GM12873 (cell line): ENCODE results near the gene NABP1.

ENCODE experiments used
- TF ChIP-seq, protein P1 (sequence below): IDR thresholded peaks from 2 replicates; pipeline ENCODE4 v1.5.1; 2012; ENCODE audit warnings: low read depth, mild to moderate bottlenecking, moderate library complexity, low read length, control low read depth; ENCODE audit not compliant: insufficient read depth; ENCODE audit errors: missing control alignments

NABP1 gene

DNA sequence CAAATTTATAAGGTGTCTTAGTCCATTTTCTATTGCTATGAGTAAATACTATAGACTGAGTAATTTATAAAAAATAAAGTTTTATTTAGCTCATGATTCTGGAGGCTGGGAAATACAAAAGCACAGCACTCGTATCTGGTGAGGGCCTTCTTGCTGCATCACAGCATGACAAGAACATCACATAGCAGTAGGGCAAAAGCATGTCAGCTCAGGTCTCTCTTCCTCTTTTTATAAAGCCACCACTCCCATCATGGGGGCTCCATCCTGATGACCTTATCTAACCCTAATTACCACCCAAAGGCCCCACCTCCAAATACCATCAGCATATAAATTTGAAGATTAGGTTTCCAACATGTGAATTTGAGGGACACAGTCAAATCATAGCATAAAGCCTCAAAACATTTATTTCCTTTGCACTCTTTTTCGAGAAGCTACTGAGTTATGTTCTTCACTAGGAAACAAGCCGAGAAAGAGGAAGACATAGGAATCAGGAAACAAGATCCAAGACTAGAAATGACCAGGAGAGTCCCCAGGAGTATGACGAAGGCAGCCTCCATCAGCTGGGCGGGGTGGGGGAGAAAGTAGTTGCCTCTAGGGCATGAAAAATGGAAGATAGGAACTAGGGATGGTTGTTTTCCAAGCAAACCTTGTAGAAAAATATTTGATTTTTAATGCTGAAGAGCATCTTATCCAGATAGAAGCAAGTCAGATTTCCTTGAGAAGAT lies 24.1 kb upstream of the NABP1 start:
- TF ChIP-seq, protein P1, sequence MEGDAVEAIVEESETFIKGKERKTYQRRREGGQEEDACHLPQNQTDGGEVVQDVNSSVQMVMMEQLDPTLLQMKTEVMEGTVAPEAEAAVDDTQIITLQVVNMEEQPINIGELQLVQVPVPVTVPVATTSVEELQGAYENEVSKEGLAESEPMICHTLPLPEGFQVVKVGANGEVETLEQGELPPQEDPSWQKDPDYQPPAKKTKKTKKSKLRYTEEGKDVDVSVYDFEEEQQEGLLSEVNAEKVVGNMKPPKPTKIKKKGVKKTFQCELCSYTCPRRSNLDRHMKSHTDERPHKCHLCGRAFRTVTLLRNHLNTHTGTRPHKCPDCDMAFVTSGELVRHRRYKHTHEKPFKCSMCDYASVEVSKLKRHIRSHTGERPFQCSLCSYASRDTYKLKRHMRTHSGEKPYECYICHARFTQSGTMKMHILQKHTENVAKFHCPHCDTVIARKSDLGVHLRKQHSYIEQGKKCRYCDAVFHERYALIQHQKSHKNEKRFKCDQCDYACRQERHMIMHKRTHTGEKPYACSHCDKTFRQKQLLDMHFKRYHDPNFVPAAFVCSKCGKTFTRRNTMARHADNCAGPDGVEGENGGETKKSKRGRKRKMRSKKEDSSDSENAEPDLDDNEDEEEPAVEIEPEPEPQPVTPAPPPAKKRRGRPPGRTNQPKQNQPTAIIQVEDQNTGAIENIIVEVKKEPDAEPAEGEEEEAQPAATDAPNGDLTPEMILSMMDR, result no peak

DNA sequence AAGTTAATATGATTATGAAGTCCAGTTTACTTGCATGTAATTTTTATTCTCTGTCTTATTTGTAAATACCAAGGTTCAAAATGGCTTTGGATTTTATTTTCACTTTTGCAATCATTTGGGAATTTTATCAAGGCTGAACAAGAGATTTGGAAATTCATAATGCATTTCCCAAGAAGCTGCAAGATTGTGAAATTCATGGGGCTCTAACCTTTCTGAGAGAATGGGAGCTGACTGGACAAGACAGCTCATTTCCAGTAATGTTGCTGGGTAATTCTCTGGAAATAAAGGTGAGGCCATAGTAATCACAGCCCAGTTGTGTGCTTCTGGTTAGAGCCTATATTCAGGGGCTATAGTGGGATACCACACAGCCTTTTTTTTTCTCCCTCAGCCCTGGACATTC lies 21.5 kb upstream of the NABP1 start:
- TF ChIP-seq, protein P1, result no peak

DNA sequence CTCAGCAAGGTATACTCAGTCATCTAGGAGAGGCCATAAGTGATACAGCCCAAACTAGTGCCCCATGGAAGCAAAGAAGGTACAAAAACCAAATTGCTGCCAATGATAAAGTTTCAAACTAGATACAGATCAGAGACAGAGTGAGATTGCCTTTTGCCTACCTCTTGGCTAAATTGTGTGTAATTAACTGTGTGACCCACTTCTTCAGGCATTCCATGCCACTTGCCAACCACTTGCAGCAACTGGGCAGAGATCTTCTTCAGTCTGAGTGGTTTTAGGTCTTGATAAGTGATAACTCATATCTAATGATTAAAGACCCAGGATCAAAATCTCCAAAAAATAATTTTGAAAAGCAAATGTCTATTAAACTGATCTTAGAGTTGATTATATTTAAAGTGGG lies 21.1 kb upstream of the NABP1 start:
- TF ChIP-seq, protein P1, result no peak

DNA sequence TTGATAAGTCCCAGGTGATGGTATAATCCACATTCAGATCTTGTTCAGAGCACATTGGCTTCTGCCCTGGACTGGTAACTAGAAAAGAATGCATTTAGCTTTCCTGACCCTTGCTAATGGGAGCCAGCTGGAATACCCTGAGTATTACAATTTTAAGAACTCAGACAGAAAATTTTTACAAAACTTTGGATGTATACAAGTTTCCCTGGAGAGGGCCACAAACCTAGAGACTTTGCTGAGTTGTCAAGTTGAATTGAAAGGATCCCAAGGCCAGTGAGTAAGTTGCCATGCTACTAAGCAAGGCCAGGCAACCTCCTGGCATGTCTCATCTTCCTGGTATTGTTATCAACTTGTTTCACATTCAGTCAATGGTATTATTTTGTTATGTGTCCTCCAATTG lies 20.0 kb upstream of the NABP1 start:
- TF ChIP-seq, protein P1, result no peak

DNA sequence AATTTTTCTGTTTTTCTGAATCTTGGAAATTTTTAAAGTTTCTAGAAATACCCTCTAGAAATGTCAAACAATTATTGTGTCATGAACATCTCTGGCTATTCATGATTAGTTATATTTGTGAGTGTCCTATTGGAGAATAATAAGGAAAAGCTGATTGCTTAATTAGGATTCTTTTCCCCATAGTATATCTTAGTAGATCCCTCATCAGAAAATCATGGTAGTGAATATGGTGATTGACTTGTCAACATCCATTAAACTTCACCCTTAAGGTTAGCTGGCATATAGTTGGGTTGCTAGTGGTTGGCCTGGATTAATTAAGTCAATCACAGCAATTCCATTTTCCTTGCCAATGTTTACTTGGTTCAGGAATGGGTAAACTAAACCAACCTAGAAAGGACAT lies 18.7 kb upstream of the NABP1 start:
- TF ChIP-seq, protein P1, result no peak

DNA sequence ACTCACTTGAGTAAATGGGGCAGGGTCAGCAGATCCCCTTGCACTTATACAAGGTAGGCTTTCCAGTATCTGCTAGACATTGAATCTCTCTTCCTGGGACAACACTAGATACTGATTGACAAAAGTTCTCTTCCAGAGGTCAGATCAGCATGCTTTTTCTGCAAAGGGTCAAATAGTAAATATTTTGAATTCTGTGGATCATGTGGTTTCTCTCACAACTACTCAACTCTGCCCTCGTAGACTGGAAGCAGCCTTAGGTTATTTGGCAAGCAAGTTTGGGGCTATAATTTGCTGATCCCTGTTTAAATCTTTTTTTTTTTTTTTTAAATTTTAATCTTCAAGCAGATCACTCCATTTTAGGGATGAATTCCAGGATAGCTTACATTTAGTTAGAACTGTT lies 17.4 kb upstream of the NABP1 start:
- TF ChIP-seq, protein P1, result no peak

DNA sequence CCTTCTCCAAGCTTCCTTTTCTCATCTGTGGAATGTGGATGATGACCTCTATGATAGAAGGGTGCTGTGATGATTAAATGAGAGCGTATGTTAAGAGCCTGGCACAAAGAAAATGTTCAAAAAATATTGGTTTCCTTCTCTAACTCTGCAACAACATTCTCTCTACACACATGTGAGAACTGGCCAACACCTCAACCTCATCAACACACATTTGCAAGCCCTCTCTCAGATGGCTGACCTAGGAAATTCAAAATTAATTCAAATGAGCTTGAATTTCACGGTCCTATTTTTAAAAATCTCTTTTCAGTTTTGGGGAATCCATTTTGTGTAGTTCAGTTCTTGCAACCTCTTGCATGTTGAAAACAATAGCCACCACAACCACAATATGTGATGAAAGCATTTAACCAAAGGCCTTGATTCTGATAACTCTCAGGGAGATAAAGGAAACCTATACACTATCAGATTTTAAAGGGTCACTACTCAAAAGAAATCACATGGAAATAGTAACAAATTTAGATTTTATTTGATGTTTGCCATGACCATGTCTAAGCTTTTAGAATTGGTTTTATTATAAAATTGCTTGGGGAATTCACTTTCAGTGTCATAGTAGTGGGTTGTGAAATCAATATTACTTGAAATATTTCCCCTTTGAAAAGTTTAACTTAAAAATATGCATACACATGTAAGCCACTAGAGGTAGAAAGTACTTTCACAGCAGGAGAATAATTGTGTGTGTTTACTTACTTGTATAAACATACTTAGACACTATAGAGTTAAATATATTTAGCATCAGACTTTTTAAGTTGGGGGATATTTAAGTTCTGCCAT lies 16.6 kb upstream of the NABP1 start:
- TF ChIP-seq, protein P1, result no peak
